Thyroid gland (tissue), 4 donors: ENCODE measurements around the gene INTS3. TPM values are rescaled to one million over a fixed set of nuclear protein-coding genes. Genes with fewer than 3 reads are reported as not detected.

ENCODE experiments used
- DNase-seq, 2 donors: peaks; one replicate each; pipeline ENCODE4 v3.0.0-alpha.2; 2019
- H3K27ac ChIP-seq, 3 donors: fragments of 200-600 bp; sonication (generic); 1 replicate in 2 of 3; 2 replicates in 1 of 3; pipeline ENCODE4 v1.5.1; 2016 to 2019; ENCODE audit warnings: mild to moderate bottlenecking in 1 of 3, moderate library complexity in 1 of 3
- H3K27me3 ChIP-seq: fragments of 200-600 bp; sonication (generic); one replicate; pipeline ENCODE4 v1.5.1; 2019
- H3K36me3 ChIP-seq, 2 donors: fragments of 200-600 bp; sonication (generic); one replicate each; pipeline ENCODE4 v1.5.1; 2016 to 2019
- H3K4me1 ChIP-seq, 2 donors: fragments of 200-600 bp; sonication (generic); one replicate each; pipeline ENCODE4 v1.5.1; 2017 to 2019
- H3K4me3 ChIP-seq, 3 donors: fragments of 200-600 bp; sonication (generic); replicated peaks in 1 of 3; 1 replicate in 2 of 3; 2 replicates in 1 of 3; pipeline ENCODE4 v1.5.1; 2016; ENCODE audit warnings: mild to moderate bottlenecking in 1 of 3
- H3K9me3 ChIP-seq: fragments of 200-600 bp; sonication (generic); one replicate; pipeline ENCODE4 v1.5.1; 2017
- POLR2A ChIP-seq, 2 donors: fragments of 450-650 bp; IDR thresholded peaks; one replicate each; pipeline ENCODE4 v1.6.1; 2017; ENCODE audit warnings: antibody characterized with exemption in 2 of 2, mild to moderate bottlenecking in 2 of 2, moderate library complexity in 1 of 2
- WGBS, 2 donors: methylation state at CpG; one replicate each; pipeline ENCODE4 v1.1.5; 2017; 5-methylcytosine and 5-hydroxymethylcytosine counted together
- intact Hi-C: fragments of 100-400 bp; cut with DNase I; formaldehyde crosslinking; loops from one replicate; pipeline ENCODE4 v1.15.1; 2023
- total RNA-seq, 4 donors: library from RNA; depleted of rRNA; stranded (reverse); fragments of >200 nt; gene quantifications; one replicate each; pipeline ENCODE4 v1.2.3, GENCODE V29; 2016
- TF ChIP-seq, protein P1 (sequence below), 6 experiments: fragments of 200-600 bp in 3 of 6; fragments of 450-650 bp in 3 of 6; sonication (generic) in 3 of 6; IDR thresholded peaks; one replicate each; pipeline ENCODE4 v1.5.1; 2016 to 2019; ENCODE audit warnings: antibody characterized with exemption in 6 of 6, mild to moderate bottlenecking in 2 of 6, inconsistent platforms in 1 of 6, moderate library complexity in 1 of 6

The INTS3 gene
- total RNA-seq, 4 donors from 2014 or later, result 50.0 to 60.9 (median 56.3) TPM

DNA sequence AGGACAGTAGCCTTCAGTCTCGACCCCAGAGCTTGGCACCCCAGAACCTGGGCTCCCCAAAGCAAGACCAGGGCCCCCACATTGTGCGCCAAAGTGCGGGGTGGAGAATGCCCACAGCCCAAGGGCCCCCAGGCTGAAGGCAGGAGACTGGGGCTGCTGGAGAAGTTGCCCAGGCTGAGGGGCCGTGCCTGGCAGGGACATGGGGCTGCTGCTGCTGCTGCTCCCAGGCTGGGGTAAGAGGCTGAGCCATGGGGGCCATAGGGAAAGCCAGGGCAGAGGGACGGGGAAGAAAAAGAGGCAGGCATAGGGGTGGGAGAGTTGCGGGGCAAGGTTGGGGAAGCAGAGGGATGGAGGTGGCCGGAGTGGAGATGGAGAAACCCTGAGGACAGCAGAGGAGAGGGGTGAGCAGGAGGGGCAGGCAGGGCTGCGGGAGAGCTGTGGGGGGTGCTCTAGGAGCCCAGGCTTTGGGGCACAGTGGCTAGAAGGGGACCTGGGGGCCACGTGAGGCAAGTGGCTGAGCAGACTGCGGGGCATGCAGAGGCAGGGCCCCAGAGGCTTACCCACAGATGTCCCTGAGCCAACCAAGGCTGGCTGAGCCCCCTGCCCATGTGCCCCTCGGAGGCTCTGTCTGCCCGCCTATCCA is 66.2 kb downstream of the INTS3 start:
- Histone ChIP-seq H3K9me3 (no peaks in the 10 kb centered on the region), H3K27ac (no peak overlapping the region), H3K27me3 (no peaks in the 10 kb centered on the region), H3K36me3 (no peaks in the 10 kb centered on the region), H3K4me1 (peaks cover 4 to 9% of the 10 kb centered on the region in 2 donors), H3K4me3 (no peak overlapping the region)
- no peak for DNase-seq
- TF ChIP-seq, protein P1, sequence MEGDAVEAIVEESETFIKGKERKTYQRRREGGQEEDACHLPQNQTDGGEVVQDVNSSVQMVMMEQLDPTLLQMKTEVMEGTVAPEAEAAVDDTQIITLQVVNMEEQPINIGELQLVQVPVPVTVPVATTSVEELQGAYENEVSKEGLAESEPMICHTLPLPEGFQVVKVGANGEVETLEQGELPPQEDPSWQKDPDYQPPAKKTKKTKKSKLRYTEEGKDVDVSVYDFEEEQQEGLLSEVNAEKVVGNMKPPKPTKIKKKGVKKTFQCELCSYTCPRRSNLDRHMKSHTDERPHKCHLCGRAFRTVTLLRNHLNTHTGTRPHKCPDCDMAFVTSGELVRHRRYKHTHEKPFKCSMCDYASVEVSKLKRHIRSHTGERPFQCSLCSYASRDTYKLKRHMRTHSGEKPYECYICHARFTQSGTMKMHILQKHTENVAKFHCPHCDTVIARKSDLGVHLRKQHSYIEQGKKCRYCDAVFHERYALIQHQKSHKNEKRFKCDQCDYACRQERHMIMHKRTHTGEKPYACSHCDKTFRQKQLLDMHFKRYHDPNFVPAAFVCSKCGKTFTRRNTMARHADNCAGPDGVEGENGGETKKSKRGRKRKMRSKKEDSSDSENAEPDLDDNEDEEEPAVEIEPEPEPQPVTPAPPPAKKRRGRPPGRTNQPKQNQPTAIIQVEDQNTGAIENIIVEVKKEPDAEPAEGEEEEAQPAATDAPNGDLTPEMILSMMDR (IDR thresholded peaks at IDR 0.05), result no peak
- intact Hi-C loops, result loop anchor here (10.0 kb wide), 1 partner anchor 151 kb away; the partner anchor contains the start of gene DENND4B
- 77 to 78% methylated on average over 11 of the region's 12 CpGs for WGBS, 2 donors

DNA sequence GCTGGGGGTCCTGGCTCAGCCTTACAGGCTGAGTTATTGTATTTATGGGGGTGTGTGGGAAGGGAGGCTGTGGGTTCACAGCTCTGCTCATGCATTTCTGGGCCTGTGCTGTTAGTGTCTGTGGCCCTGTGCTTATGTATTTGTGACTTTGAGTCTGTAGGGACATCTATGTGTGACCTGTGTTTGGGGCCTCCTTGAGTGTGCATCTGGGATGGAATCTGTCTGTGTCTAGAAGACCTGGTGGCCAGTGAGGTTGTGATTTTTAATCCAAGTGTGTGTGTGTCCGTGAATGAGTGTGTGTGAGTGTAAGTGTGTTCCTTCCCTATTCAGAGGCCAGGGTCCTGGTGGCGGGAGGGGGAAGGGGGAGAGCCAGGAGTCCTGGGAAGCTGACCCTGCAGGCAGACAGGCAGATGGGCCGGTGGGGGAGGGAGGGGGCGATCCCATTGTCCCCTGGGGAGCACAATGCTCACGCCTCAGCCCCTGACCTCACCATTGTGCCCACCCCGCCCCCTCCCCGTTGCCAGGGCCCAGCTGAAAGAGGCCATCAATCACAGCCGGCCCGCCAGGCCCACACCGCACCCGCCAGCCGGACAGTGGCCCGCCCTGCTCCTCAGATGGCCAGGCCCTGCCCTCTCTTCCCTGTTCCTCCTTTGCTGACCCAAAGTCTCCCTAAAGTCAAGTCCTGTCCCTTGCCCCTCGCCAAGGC is 66.9 kb downstream of the INTS3 start:
- peaks cover 0 to 3% of the 10 kb centered on the region in 2 donors for H3K4me1 ChIP-seq
- no peak overlapping the region for H3K4me3 ChIP-seq
- no peaks in the 10 kb centered on the region for H3K36me3 ChIP-seq
- H3K27me3 ChIP-seq, result no peaks in the 10 kb centered on the region
- WGBS, 2 donors, result 59 to 71% methylated on average over 8 to 10 of the region's 14 CpGs
- DNase-seq, result no peak
- H3K9me3 ChIP-seq, result no peaks in the 10 kb centered on the region
- no peak overlapping the region for H3K27ac ChIP-seq
- intact Hi-C loops, result loop anchor here (5.0 to 10.0 kb wide), 2 partner anchors 150 to 193 kb away; partner anchors contain the start of genes DENND4B and RAB13
- TF ChIP-seq, protein P1 (IDR thresholded peaks at IDR 0.05), result no peak
- no peak for TF ChIP-seq POLR2A (IDR thresholded peaks at IDR 0.05)

- Histone ChIP-seq H3K36me3 (no peaks in the 10 kb centered on the region), H3K27ac (no peak overlapping the region), H3K4me3 (no peak overlapping the region), H3K4me1 (no peaks in the 10 kb centered on the region), H3K9me3 (no peaks in the 10 kb centered on the region), H3K27me3 (no peaks in the 10 kb centered on the region)
- no peak for TF ChIP-seq POLR2A (IDR thresholded peaks at IDR 0.05)
- TF ChIP-seq, protein P1 (IDR thresholded peaks at IDR 0.05), result no peak
- 70 to 81% methylated on average over 6 to 17 of the region's 18 CpGs for WGBS, 2 donors
- intact Hi-C loops, result loop anchor here (5.0 to 10.0 kb wide), 2 partner anchors 149 to 192 kb away; partner anchors contain the start of genes DENND4B and RAB13
- no peak for DNase-seq
Observed at GRCh38 chr1:153795330-153795837, 67.5 kb downstream of the INTS3 start.

- Histone ChIP-seq H3K9me3 (no peaks in the 10 kb centered on the region), H3K36me3 (no peaks in the 10 kb centered on the region), H3K4me1 (no peaks in the 10 kb centered on the region), H3K27me3 (no peaks in the 10 kb centered on the region), H3K4me3 (no peak overlapping the region), H3K27ac (no peak overlapping the region)
- intact Hi-C loops, result loop anchor here (5.0 to 10.0 kb wide), 2 partner anchors 149 to 191 kb away; partner anchors contain the start of genes DENND4B and RAB13
- WGBS, 2 donors, result 76 to 89% methylated on average over 2 to 8 of the region's 9 CpGs
- DNase-seq, result no peak
- TF ChIP-seq, protein P1 (IDR thresholded peaks at IDR 0.05), result no peak
- TF ChIP-seq POLR2A (IDR thresholded peaks at IDR 0.05), result no peak
Observed at GRCh38 chr1:153795934-153796785, 68.3 kb downstream of the INTS3 start.
